K562 (cell line): ENCODE data around the gene NPVF. TPM values are rescaled to one million over a fixed set of nuclear protein-coding genes. Genes with fewer than 3 reads are reported as not detected.

Experiments used
- ATAC-seq: fragments of 200-7000 bp; cut with Tn5 transposase; 3 replicates; pipeline ENCODE4 v1.9.1; 2020; ENCODE audit warnings: moderate library complexity
- Bru-seq: library from RNA; stranded (reverse); fragments of 400-500 nt; gene quantifications from one replicate; lab custom pipeline; 2021; lab: Mats Ljungman, UMichigan
- BruChase-seq, 2 experiments: library from RNA; stranded (reverse); fragments of 400-500 nt; gene quantifications; one replicate each; lab custom pipeline; 2021; lab: Mats Ljungman, UMichigan
- BruUV-seq: library from RNA; stranded (reverse); fragments of 400-500 nt; replicated peaks from 2 replicates; lab custom pipeline; 2021; lab: Mats Ljungman, UMichigan
- CTCF ChIA-PET: fragments of 300-600 bp; formaldehyde crosslinking; extraction: SDS; loops from one replicate; lab custom pipeline; 2021; ENCODE audit warnings: low intra/inter-chr PET ratio; lab: Yijun Ruan, JAX
- POLR2A ChIA-PET: fragments of 300-600, 350-650 bp; sonication (Branson Sonifier 250); formaldehyde crosslinking; extraction: SDS; loops from one replicate; lab custom pipeline; 2021; ENCODE audit warnings: antibody characterized with exemption, inconsistent platforms; lab: Yijun Ruan, JAX
- DNase-seq, 4 experiments: peaks; one replicate each; pipeline versions ENCODE4 v3.0.0 to v3.0.0-alpha.2; 2011 to 2018; ENCODE audit warnings: low spot score in 3 of 4, mixed read lengths in 3 of 4; ENCODE audit errors: extremely low read depth in 1 of 4
- FAIRE-seq: peaks from 2 replicates; lab custom pipeline; 2011; peaks lifted over from hg19 to GRCh38; lab: Jason Lieb, UNC
- H2AFZ ChIP-seq: 2 replicates; pipeline ENCODE4 v1.6.0; 2011; ENCODE audit warnings: low read depth, low read length, control low read depth, inconsistent platforms
- H3K27ac ChIP-seq: fragments of 200-600 bp; 3 replicates; pipeline ENCODE4 v1.8.0; 2011; ENCODE audit warnings: low read depth, mild to moderate bottlenecking, control low read depth, inconsistent platforms, low read length, moderate library complexity, mixed read lengths; ENCODE audit errors: extremely low read depth
- H3K27me3 ChIP-seq, 2 experiments: fragments of 300-600 bp in 1 of 2; 2 replicates in 1 of 2; 3 replicates in 1 of 2; pipeline versions ENCODE4 v1.6.0 to v1.8.0; 2011; ENCODE audit warnings: inconsistent platforms in 2 of 2, low read length in 2 of 2, mild to moderate bottlenecking in 1 of 2, mixed read lengths in 1 of 2, moderate library complexity in 1 of 2; ENCODE audit not compliant: control insufficient read depth in 2 of 2, insufficient read depth in 2 of 2
- H3K36me3 ChIP-seq: fragments of 300-600 bp; 3 replicates; pipeline ENCODE4 v1.8.0; 2011; ENCODE audit warnings: mild to moderate bottlenecking, low read length, inconsistent platforms; ENCODE audit not compliant: control insufficient read depth, insufficient read depth
- H3K4me1 ChIP-seq, 2 experiments: fragments of 200-600 bp in 1 of 2; replicated peaks in 1 of 2; 2 replicates in 1 of 2; 3 replicates in 1 of 2; pipeline versions ENCODE4 v1.5.1 to v1.8.0; 2011; ENCODE audit warnings: inconsistent platforms in 2 of 2, low read length in 2 of 2, mild to moderate bottlenecking in 1 of 2, mixed read lengths in 1 of 2, moderate library complexity in 1 of 2; ENCODE audit not compliant: control insufficient read depth in 2 of 2, insufficient read depth in 2 of 2
- H3K4me2 ChIP-seq: 2 replicates; pipeline ENCODE4 v1.6.1; 2011; ENCODE audit warnings: low read length, control low read depth, inconsistent platforms, mixed read lengths; ENCODE audit not compliant: insufficient read depth
- H3K4me3 ChIP-seq: fragments of 200-600 bp; sonication (generic), shearing (Covaris generic); 2 replicates; pipeline ENCODE4 v1.5.1; 2016; ENCODE audit warnings: control low read depth, inconsistent platforms
- H3K79me2 ChIP-seq: fragments of 200-600 bp; 3 replicates; pipeline ENCODE4 v1.8.0; 2011; ENCODE audit warnings: low read length, inconsistent platforms; ENCODE audit not compliant: control insufficient read depth, insufficient read depth
- H3K9ac ChIP-seq, 2 experiments: 2 replicates each; pipeline versions ENCODE4 v1.6.0 to v1.6.1; 2011; ENCODE audit warnings: low read depth in 2 of 2, low read length in 2 of 2, control low read depth in 1 of 2, inconsistent platforms in 1 of 2, mild to moderate bottlenecking in 1 of 2, mixed read lengths in 1 of 2; ENCODE audit not compliant: insufficient read depth in 1 of 2
- H3K9me1 ChIP-seq: one replicate; pipeline ENCODE4 v1.6.0; 2011; ENCODE audit warnings: inconsistent platforms, mild to moderate bottlenecking, low read length, moderate library complexity; ENCODE audit not compliant: control insufficient read depth, insufficient read depth
- H3K9me3 ChIP-seq: replicated peaks from 2 replicates; pipeline ENCODE4 v1.5.1; 2011; ENCODE audit warnings: low read depth, low read length, inconsistent platforms; ENCODE audit not compliant: control insufficient read depth, insufficient read depth
- H4K20me1 ChIP-seq: replicated peaks from 2 replicates; pipeline ENCODE4 v1.6.1; 2011; ENCODE audit warnings: low read length, inconsistent platforms, mixed read lengths; ENCODE audit not compliant: control insufficient read depth, insufficient read depth
- BRF1 ChIP-seq: IDR thresholded peaks from 3 replicates; pipeline ENCODE4 v1.6.1; 2011; ENCODE audit warnings: borderline replicate concordance, mild to moderate bottlenecking; ENCODE audit not compliant: insufficient read length; ENCODE audit errors: extremely low read depth
- FOXA3 ChIP-seq, 2 experiments: fragments of 450-650 bp in 1 of 2; sonication (generic) in 1 of 2; formaldehyde crosslinking; IDR thresholded peaks in 1 of 2; conservative IDR thresholded peaks in 1 of 2; 2 replicates each; pipeline versions ENCODE4 v1.4.0 to v1.8.0; 2020 to 2022; ENCODE audit warnings: mild to moderate bottlenecking in 2 of 2, missing genetic modification reagents in 1 of 2
- FOXK2 ChIP-seq, 2 experiments: fragments of 450-650 bp; IDR thresholded peaks in 1 of 2; conservative IDR thresholded peaks in 1 of 2; 2 replicates each; pipeline ENCODE4 v1.6.1; 2016; ENCODE audit warnings: low read depth in 2 of 2, mild to moderate bottlenecking in 1 of 2
- NFRKB ChIP-seq: fragments of 450-650 bp; IDR thresholded peaks from 2 replicates; pipeline ENCODE4 v1.6.1; 2016; ENCODE audit warnings: low read depth
- OTX1 ChIP-seq: fragments of 450-650 bp; formaldehyde crosslinking; IDR thresholded peaks from 2 replicates; pipeline ENCODE4 v1.4.0; 2022; ENCODE audit warnings: mild to moderate bottlenecking
- SAP30 ChIP-seq: fragments of 200-600 bp; sonication (generic); IDR thresholded peaks from 2 replicates; pipeline ENCODE4 v1.6.1; 2012; ENCODE audit warnings: borderline replicate concordance, low read depth, mild to moderate bottlenecking, moderate library complexity, low read length, control low read depth, inconsistent platforms; ENCODE audit not compliant: insufficient read depth, poor library complexity, severe bottlenecking
- TAF1 ChIP-seq: IDR thresholded peaks from 2 replicates; pipeline ENCODE4 v1.6.1; 2011; ENCODE audit warnings: mild to moderate bottlenecking, low read length, moderate library complexity; ENCODE audit not compliant: insufficient read depth, control insufficient read depth, severe bottlenecking; ENCODE audit errors: extremely low read depth
- ZNF408 ChIP-seq: fragments of 250-450 bp; sonication (Bioruptor Pico); IDR thresholded peaks from 2 replicates; pipeline ENCODE4 v1.4.0; 2020; ENCODE audit warnings: low read depth, mild to moderate bottlenecking, moderate library complexity
- ZNF639 ChIP-seq, 2 experiments: fragments of 200-800 bp in 1 of 2; sonication (Bioruptor generic) in 1 of 2; sonication (generic) in 1 of 2; formaldehyde crosslinking in 1 of 2; IDR thresholded peaks in 1 of 2; conservative IDR thresholded peaks in 1 of 2; 2 replicates each; pipeline versions ENCODE4 v1.5.0 to v1.6.1; 2016 to 2020; ENCODE audit warnings: missing compliant biosample characterization in 1 of 2, missing genetic modification characterization in 1 of 2, missing genetic modification reagents in 1 of 2
- WGBS: fragments of 100-300 bp; shearing (Covaris generic); methylation state at CpG from one replicate; pipeline ENCODE4 v1.1.6; 2016; ENCODE audit warnings: low coverage, mixed read lengths; ENCODE audit not compliant: insufficient coverage; ENCODE audit errors: missing lambda C conversion rate; 5-methylcytosine and 5-hydroxymethylcytosine counted together
- in situ Hi-C: fragments of 300-500 bp; cut with MboI; formaldehyde crosslinking; loops from 4 replicates; pipeline ENCODE4 v1.15.0; 2018; ENCODE audit warnings: inconsistent platforms, mixed read lengths
- intact Hi-C: fragments of 100-400 bp; cut with micrococcal nuclease; formaldehyde crosslinking; loops from 2 replicates; pipeline ENCODE4 v1.14.2; 2022
- long read RNA-seq, 3 experiments: library from polyadenylated mRNA in 2 of 3; library from RNA in 1 of 3; unstranded in 2 of 3; stranded (forward) in 1 of 3; transcript quantifications; one replicate each; pipeline ENCODE4 v2.0.0, GENCODE V29; 2019 to 2022
- polyA minus RNA-seq, 3 experiments: library from RNA; depleted of rRNA, polyadenylated mRNA; stranded (reverse); fragments of >200 nt; gene quantifications; 2 replicates each; pipeline ENCODE4 v1.2.3, GENCODE V29; 2011
- polyA plus RNA-seq, 8 experiments: library from polyadenylated mRNA; depleted of rRNA in 4 of 8; stranded (reverse) in 5 of 8; unstranded in 3 of 8; fragments of >200 nt; fragmentation: Nextera tagmentation in 2 of 8; fragmentation: Illumina TruSeq in 1 of 8; extraction: Ambion mirVana in 2 of 8; extraction: Trizol in 1 of 8; gene quantifications; 2 replicates each; pipeline versions ENCODE4 v1.2.1 to v1.2.3, GENCODE V29; 2011 to 2014; ENCODE audit warnings: inconsistent platforms in 1 of 8, missing spikeins in 1 of 8
- total RNA-seq, 7 experiments: library from RNA; depleted of rRNA in 6 of 7; stranded (reverse); fragments of >200 nt in 6 of 7; fragmentation: Illumina TruSeq in 2 of 7; extraction: Trizol in 2 of 7; gene quantifications; 2 replicates each; pipeline versions ENCODE4 v1.2.1 to v1.2.3, GENCODE V29; 2011 to 2021; ENCODE audit warnings: low replicate concordance in 1 of 7
- TF ChIP-seq, protein P1 (sequence below): fragments of 450-650 bp; IDR thresholded peaks from 2 replicates; pipeline ENCODE4 v1.6.1; 2017; ENCODE audit warnings: antibody characterized with exemption

The NPVF gene
- total RNA-seq (2011; cell fraction: chromatin; rRNA removed; ENCODE audit: low replicate concordance) = not detected in 2 replicates
- not detected in 2 replicates for total RNA-seq (2011; cell fraction: nucleolus; rRNA removed)
- not detected in 2 replicates for total RNA-seq (2011; cell fraction: nucleoplasm; rRNA removed)
- not detected in 2 replicates for total RNA-seq (2014; rRNA removed)
- not detected in 2 replicates for total RNA-seq (2014; rRNA removed; fragmentation: Illumina TruSeq; extraction: Trizol)
- not detected in 2 replicates for total RNA-seq (2015; rRNA removed; fragmentation: Illumina TruSeq; extraction: Trizol)
- not detected in 2 replicates for total RNA-seq (2021)
- polyA plus RNA-seq (2011; rRNA removed) = not detected in 2 replicates
- not detected in 2 replicates for polyA plus RNA-seq (2011; cell fraction: cytosol; rRNA removed)
- polyA plus RNA-seq (2011; cell fraction: nucleus; rRNA removed) = not detected in 2 replicates
- not detected in 2 replicates for polyA plus RNA-seq (2012)
- polyA plus RNA-seq (2014; fragmentation: Illumina TruSeq; extraction: Trizol) = not detected in 2 replicates
- not detected for polyA plus RNA-seq (2014; fragmentation: Nextera tagmentation; extraction: Ambion mirVana)
- not detected in 2 replicates for polyA plus RNA-seq (2014; rRNA removed)
- not detected in 2 replicates for polyA minus RNA-seq (2011; rRNA and poly(A)+ RNA removed)
- polyA minus RNA-seq (2011; cell fraction: cytosol; rRNA and poly(A)+ RNA removed) = not detected in 2 replicates
- polyA minus RNA-seq (2011; cell fraction: nucleus; rRNA and poly(A)+ RNA removed) = not detected in 2 replicates
- not detected for Bru-seq, nascent RNA
- not detected for BruChase-seq, experiment 1, labeled RNA remaining after a 2-hour chase
- BruChase-seq, experiment 2, labeled RNA remaining after a 6-hour chase = not detected
- long read RNA-seq, experiment 1 = 0 reads
- long read RNA-seq, experiment 2 = 0 reads
- long read RNA-seq, experiment 3 = 0 reads

- Histone ChIP-seq H3K4me1 (no peaks in the 10 kb centered on the region; a peak in 1 of 5 replicates), H4K20me1 (no peaks in the 10 kb centered on the region), H3K9ac (no peak within 1 kb of the TSS), H3K27me3 (peaks cover 8 to 17% of the 10 kb centered on the region in 2 experiments; a peak in 4 of 5 replicates), H2AFZ (no peak within 1 kb of the TSS), H3K9me1 (no peaks in the 10 kb centered on the region), H3K4me2 (no peak within 1 kb of the TSS), H3K27ac (no peak within 1 kb of the TSS), H3K9me3 (no peaks in the 10 kb centered on the region), H3K36me3 (no peaks in the 10 kb centered on the region), H3K4me3 (no peak within 1 kb of the TSS), H3K79me2 (no peaks in the 10 kb centered on the region)
- TF ChIP-seq TAF1 = no peak
- no peak for TF ChIP-seq ZNF408 (CRISPR knock-in tag)
- no peak for TF ChIP-seq NFRKB
- TF ChIP-seq OTX1 (CRISPR knock-in tag) = no peak
- TF ChIP-seq, protein P1, sequence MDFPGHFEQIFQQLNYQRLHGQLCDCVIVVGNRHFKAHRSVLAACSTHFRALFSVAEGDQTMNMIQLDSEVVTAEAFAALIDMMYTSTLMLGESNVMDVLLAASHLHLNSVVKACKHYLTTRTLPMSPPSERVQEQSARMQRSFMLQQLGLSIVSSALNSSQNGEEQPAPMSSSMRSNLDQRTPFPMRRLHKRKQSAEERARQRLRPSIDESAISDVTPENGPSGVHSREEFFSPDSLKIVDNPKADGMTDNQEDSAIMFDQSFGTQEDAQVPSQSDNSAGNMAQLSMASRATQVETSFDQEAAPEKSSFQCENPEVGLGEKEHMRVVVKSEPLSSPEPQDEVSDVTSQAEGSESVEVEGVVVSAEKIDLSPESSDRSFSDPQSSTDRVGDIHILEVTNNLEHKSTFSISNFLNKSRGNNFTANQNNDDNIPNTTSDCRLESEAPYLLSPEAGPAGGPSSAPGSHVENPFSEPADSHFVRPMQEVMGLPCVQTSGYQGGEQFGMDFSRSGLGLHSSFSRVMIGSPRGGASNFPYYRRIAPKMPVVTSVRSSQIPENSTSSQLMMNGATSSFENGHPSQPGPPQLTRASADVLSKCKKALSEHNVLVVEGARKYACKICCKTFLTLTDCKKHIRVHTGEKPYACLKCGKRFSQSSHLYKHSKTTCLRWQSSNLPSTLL = no peak
- TF ChIP-seq FOXA3 (CRISPR knock-in tag; conservative IDR thresholded peaks at IDR 0.05 in 1 of 2, IDR thresholded peaks at IDR 0.05 in 1 of 2) = no peak
- no peak for TF ChIP-seq SAP30
- no peak for TF ChIP-seq FOXK2 (conservative IDR thresholded peaks at IDR 0.05 in 1 of 2, IDR thresholded peaks at IDR 0.05 in 1 of 2; ENCODE audit: low read depth in 2 of 2)
- no peak for TF ChIP-seq BRF1
- no peak for TF ChIP-seq ZNF639 (CRISPR knock-in tag; conservative IDR thresholded peaks at IDR 0.05 in 1 of 2, IDR thresholded peaks at IDR 0.05 in 1 of 2)
- BruUV-seq = no TSS peak
- ChIA-PET POLR2A (interaction anchor here (0.9 to 1.0 kb wide), 2 partner anchors 8 to 78 kb away, joined by 3 read pairs; no protein-coding TSS in a partner anchor), CTCF (no interaction called here)
- DNase-seq = no peak
- in situ Hi-C loops (no loop called here), intact Hi-C loops (no loop called here)
- ATAC-seq = no peak
- FAIRE-seq = no peak
- WGBS = 0% methylated on average over 1 of the region's 1 CpG
Measured at GRCh38 chr7:25228386-25228785, at the start of gene NPVF. Gene NPVF, minus strand, starts transcription at chr7:25228486. Its CDS starts 47 bp downstream, at chr7:25228439.
